IMR-90 (cell line): ENCODE data around the gene CHD3.

Experiments
- CTCF ChIP-seq: conservative IDR thresholded peaks from 2 replicates; pipeline ENCODE4 v1.5.1; 2012; ENCODE audit warnings: mild to moderate bottlenecking, low read depth, low read length, improper control_type of control experiment
- MAZ ChIP-seq: IDR thresholded peaks from 2 replicates; pipeline ENCODE4 v1.6.1; 2012; ENCODE audit warnings: low read depth, mild to moderate bottlenecking, low read length, improper control_type of control experiment, moderate library complexity, borderline replicate concordance
- POLR2A ChIP-seq: IDR thresholded peaks from 2 replicates; pipeline ENCODE4 v1.6.1; 2012; ENCODE audit warnings: mild to moderate bottlenecking, low read depth, low read length
- RAD21 ChIP-seq: IDR thresholded peaks from 2 replicates; pipeline ENCODE4 v1.6.1; 2012; ENCODE audit warnings: low read length, improper control_type of control experiment
- RCOR1 ChIP-seq: IDR thresholded peaks from 2 replicates; pipeline ENCODE4 v1.6.1; 2012; ENCODE audit warnings: mild to moderate bottlenecking, low read length, improper control_type of control experiment; ENCODE audit not compliant: insufficient replicate concordance
- USF2 ChIP-seq: fragments of 150-350 bp; IDR thresholded peaks from 2 replicates; pipeline ENCODE4 v1.6.1; 2017; ENCODE audit warnings: mild to moderate bottlenecking, antibody characterized with exemption, low read length, low read depth

- TF ChIP-seq CTCF: no peak
- TF ChIP-seq POLR2A: no peak
- no peak for TF ChIP-seq RCOR1
- no peak for TF ChIP-seq RAD21
- no peak for TF ChIP-seq USF2
- no peak for TF ChIP-seq MAZ
Measured at GRCh38 chr17:7848131-7848579, 40.4 kb upstream of the CHD3 start.
